Stimulated activated CD4-positive, alpha-beta T cell treated with anti-CD3 and anti-CD28 coated beads, Interleukin-12 subunit alpha, Interleukin-12 subunit beta, amount 100 ng/mL, for 24 hours (primary cell): ENCODE data around the gene SRRM4.
A peak's percentile ranks its signal among the peaks of the same experiment; 100 is the strongest.

Experiments
- DNase-seq, 2 experiments: peaks; one replicate each; pipeline ENCODE4 v3.0.0-alpha.2; 2020; ENCODE audit warnings: low read depth in 2 of 2

Gene SRRM4

DNA sequence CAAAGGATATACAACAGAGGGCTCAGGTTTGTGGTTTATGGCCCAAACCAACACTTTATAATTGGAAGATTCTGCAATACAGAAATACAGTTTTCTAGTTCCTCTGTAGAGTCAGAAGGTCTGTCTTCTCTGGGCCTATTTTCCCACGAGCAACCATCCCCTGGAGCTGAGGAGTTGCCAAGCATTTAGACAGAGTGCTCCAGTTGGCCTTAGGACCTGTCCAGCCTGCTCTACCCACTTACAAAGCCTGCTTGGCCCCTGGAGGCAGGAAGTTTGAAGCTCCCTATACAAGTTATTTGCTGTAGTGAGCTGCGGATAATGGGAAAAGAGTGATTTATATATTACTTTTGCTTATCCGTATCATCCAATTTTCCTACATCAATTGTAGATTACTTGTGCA is 136.6 kb downstream of the SRRM4 start:
- DNase-seq, result no peak

DNA sequence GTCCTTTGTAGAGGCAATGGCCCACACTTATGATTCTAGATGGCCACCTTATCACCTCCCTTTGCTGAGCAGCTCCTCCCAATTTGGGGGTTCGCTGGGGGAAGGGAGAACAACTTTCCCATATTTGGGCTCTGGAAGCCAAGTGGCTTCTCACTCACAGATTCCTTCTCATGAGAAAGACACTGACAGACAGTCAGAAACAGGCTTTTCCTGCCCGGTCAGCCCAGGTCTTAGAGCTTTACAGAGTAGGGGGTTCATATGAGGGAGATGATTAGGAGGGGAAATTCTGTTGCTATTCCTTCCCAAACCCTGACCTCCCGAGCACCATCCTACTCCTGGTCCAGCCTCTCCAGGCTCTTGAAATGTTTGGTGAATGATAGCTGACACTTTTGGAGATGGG is 137.3 kb downstream of the SRRM4 start:
- DNase-seq, result no peak

DNA sequence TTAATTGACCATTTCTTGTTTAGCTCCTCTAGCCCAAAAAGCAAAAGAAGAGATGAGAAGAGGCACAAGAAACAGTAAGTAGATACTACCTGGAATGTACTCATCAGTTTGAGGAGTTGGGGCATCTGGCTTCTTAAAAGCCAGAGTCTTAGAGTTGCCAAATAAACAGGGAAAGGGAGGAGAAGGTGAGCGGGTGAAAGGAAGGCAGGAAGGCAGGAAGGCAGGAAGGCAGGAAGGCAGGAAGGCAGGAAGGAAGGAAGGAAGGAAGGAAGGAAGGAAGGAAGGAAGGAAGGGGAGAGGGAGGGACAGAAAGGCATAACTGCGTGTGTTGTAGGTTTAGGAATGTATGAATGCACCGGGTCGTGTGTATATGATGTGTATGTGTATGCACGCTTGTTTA is 140.7 kb downstream of the SRRM4 start:
- DNase-seq, result no peak

DNA sequence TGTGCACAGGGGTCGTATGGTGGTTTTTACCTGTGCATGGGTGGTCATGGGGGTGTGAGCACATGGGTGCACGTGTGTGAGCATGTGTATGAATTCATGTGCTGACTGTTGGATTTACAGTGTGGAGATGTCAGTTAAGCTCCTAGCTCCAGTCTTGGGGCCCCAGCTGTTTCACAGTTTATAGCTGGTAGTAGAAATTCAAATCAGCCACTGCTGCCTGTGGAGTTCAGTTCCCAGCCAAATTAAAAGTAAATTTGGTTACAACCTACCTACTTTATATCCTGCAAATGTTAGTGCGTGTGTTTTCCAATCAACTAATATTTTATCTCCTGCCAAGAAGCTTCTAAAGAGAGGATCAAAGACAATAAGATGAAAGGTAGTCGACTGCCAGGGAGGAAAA is 141.4 kb downstream of the SRRM4 start:
- no peak for DNase-seq

DNA sequence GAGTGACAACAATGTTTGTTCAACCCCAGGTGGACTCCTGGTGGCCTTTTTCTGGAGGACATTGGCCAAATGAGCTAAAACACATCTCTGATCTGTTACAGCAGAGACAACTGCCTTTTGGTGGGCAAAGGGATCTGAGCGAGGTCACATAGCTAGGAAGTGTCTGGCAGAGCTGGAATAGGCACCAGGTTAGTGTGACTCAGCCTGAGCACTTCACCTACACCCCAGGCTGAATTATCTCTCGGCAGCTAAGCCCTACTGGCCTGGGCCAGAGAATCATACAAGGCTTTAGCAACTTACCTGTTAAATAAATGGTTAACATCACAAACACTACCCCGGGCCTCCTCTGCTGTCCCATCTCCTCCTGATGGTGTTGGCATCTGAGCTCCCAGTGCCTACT is 147.2 kb downstream of the SRRM4 start:
- DNase-seq, result no peak

DNA sequence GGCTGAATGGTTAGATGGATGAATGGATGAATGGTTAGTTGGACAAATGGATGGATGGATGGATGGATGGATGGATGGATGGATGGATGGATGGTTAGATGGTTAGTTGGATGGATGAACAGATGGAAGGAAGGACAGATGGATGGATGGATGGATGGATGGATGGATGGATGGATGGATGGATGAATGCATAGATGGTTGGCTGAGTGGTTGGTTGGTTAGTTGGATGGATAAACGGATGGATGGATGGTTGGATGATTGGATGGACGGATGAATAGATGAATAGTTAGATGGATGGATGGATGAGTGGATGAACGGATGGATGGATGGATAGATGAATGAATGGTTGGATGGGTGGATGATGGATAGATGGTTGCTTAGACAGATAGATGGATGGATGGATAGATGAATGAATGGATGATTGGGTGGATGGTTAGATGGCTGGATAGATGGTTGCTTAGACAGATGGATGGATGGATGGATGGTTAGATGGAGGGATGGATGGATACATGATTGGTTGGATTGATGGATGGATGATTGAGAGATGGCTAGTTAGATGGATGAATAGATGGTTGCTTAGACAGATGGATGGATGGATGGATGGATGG is 148.6 kb downstream of the SRRM4 start:
- DNase-seq, result no peak

DNA sequence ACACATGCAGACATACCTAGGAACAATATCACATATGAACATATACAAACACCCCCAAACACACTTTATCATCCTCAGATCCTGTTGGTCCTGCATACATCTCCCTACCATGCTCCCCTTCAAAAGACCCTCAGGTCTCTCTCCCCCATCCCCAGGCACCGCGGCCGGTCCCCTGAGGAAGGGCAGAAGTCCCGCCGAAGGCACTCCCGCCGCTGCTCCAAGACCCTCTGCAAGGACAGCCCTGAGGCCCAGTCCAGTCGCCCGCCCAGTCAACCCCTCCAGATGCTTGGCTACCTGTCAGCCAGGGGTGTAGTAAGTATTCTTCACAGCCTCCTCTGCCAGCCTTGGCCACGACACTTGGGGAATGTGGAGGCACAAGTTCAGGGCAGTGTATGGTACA is 149.2 kb downstream of the SRRM4 start:
- no peak for DNase-seq

DNA sequence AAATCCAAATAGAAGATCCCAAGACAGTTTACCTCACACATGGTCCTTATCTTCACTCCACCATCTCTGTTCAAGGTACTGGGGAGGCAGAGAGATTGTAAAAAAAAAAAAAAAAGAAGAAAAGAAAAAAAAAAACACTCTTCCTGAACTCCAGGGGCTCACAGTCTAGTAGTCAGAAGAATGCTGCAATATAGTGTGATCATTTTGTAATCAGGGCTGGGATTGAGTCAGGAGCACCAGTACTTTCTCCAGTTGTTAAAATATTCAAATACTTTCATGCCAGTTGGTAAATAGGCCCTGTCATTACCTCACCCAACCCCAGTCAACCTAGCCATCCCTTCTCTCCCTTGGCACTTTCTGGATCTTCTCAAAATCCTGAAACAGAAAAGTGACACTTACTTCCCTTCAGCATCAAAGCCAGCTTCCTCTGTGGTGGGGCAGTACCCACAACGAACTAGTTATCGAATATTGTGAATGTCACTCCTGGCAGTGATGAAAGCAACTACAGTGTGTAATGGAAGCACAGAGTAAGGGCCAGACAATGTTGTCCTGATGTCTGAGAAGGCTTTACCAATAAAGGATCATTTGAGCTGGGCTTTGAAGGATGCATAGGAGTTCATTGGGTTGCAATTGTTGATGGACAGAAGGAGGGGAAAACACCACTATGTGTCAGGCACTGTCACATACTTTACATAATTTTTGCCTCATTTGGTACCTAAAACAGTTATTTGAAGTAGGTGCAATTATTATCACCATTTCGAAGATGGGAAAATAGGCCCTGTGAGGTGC is 153.1 kb downstream of the SRRM4 start:
- DNase-seq, result no peak

DNA sequence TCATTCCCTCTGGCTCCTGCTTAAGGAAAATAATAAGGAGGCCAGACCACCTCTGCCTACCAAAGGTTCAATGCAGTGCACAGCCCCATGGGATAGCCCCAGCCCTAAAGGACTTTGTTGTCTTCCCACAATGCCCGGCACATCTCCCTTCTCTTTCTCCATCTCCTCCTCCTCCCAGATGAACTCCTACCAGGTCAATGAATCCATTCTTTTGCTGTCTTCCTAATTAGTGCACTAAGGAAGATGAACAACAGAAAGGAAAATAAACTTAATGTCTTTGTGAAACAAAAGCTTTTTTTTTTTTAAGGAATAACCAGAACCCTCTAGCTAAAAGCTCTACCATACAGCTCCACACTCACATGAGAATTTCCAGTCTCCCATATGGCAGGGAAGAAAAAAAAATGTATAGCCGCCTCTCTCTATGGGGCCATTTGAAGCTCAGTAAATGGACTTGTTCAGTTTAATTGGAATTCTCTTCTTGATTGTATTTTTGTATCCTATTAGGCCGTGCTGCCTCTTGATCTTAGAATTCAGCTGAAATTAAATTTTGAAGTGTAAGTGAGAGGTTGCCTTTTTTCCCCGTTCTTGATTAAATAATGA is 155.6 kb downstream of the SRRM4 start:
- no peak for DNase-seq

DNA sequence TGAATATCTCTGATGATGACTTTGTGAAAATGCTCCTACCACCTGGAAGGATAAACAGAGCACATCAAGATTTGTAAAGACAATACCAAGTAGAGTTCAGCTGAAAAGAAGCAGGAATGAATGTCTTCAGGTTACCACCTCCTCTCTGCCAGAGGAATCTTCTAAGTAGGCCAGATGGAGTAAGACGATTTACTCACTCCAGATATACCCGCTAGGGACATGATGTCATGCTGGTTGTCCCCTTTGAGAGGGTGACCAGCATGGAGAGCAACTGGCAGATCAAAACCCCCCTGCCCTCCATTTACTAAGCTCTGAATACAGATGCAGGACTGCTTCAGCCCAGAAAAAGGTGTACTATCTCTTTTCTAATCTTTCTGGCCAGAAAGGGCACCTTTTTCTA is 158.1 kb downstream of the SRRM4 start:
- DNase-seq, result no peak

DNA sequence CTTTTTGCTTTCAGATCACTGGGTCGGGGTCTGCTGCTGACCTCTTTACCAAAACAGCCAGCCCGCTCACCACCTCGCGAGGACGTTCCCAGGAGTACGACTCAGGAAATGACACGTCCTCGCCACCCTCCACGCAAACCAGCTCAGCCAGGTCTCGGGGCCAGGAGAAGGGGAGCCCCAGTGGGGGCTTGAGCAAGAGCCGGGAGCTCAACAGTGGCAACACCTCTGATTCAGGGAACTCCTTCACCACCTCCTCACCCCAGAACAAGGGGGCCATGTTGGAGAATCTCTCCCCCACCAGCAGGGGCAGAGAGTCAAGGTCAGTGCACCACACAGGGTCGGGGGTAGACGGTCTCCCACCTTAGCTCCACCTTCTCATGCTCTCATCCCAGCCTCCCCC is 164.0 kb downstream of the SRRM4 start:
- no peak for DNase-seq

DNA sequence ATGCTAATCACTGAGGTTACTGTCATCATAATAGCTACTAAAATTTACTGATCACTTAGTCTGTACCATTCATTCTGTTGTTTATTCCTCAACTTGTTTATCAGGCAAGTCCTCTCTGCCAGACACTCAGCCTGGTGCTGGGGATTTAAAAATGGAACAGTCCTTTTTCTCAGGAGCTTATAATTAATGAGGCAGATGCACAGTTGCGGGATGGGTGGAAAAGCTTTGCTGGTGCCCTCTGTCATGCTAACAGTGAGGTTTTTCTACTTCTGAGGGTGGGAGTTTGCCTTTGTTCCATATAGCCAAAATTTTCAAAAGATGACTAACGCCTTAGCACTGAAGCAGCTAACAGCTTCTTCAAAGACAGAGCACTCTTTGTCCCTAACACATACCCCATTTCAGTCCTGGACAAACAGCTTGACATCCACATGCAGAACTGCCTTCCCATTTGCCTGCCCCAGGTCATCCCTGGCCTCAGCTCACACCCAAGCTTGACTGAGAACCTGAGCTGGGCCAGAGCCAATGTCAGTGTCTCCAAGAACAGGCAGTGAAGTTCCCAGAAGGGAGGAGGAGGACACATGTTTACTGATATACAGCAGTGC is 166.6 kb downstream of the SRRM4 start:
- no peak for DNase-seq

DNA sequence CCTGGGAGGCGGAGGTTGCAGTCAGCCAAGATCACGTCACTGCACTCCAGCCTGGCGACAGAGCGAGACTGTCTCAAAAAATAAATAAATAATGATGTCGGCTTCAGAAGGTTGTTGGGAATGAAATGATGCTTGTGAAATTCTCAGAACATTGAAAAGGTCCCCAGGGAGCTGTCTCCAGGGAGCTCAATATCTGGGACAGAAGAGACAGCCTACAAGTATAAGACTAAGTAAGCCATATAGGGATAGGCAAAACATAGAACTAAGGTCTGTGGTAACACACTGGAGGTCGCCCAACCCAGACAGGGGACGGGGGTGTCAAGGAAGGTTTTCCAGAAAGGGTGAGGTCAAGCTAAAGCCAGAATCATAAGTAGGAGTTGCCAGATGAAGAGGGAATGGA is 167.9 kb downstream of the SRRM4 start:
- no peak for DNase-seq

DNA sequence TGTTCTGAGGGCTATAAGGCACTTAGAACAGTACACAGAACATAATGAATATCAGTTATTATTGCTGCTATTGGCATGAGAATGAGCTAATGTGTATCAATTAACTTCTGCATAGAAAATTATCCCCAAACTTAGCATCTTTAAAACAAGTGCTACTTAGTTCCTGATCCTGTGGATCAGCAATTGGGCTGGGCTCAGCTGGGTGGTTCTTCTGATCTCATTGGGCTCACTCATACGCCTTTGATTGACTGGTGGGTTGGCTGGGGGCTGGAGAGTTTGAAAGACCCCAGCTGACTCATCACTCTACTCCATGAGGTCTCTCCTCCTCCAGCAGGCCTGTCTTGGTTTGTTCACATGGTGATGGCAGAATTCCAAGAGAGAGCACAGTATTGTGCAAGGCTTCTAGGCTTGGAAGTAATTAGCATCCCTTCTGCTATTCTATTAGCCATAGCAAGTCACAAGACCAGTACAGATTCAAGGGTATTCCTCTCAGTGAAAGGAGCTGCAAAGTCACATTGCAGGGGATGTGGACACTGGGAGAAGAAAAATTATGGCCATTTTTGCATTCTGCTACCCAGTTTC is 170.2 kb downstream of the SRRM4 start:
- DNase-seq, result no peak

DNA sequence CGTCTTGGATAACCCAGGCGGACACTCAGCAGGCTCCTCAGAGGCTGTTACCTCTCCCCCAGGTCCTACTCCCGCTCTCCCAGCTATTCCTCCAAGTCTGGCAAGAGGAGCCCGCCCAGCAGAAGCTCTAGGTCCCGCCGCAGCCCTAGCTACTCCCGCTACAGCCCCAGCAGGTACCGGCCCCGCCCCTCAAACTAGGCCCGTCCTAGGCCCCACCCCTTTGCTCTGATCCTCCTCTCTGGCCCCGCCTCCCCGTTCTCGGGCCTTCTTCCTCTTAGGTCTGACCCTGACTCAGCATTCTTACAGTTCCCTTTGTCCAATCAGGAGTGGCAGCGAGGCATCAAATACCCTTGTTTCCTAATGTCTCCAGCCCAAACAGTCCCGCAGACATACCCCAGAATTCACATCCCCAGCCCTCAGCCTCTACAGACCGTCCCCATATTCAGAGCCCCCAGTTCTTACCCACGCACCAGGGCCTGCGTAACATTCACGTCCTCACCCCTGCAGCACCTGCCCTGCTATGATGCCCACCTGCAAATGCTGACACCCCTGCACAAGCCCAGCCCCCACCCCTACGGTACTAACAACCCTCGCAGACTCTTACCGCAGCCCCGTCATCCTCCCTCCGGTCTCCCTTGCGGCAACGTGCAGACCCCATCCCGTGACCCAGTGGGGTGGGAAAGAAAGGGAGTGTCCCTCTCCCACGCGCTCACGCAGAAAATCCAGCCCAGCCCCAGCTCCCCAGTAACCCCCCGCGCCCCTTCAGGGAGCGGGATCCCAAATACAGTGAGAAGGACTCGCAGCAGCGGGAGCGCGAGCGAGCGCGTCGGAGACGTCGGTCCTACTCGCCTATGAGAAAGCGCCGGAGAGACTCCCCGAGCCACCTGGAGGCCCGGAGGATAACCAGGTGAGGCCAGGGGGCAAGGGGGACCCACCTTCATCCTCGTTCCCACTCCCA is 172.4 kb downstream of the SRRM4 start:
- DNase-seq, result peak in 1 of 2 experiments; percentile 4

DNA sequence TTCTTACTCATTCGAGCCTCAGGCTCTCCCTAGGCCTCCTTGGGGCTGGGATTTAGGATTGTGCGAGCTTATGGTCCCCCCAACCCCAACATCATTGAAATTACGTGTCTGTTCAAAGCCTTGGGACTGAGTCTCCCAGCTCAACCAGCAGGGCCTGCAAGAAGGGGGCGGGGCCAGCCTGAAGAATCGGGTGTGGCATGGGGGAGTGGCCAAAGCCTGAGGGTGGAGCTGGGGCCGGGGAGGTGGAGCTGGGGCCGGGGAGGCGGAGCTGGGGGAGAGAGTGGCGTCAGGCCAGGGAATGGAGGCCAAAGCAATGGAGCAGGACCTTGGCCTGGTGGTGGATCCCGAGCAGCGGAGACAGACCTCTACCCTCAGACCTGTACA is 173.1 kb downstream of the SRRM4 start:
- DNase-seq, result no peak

DNA sequence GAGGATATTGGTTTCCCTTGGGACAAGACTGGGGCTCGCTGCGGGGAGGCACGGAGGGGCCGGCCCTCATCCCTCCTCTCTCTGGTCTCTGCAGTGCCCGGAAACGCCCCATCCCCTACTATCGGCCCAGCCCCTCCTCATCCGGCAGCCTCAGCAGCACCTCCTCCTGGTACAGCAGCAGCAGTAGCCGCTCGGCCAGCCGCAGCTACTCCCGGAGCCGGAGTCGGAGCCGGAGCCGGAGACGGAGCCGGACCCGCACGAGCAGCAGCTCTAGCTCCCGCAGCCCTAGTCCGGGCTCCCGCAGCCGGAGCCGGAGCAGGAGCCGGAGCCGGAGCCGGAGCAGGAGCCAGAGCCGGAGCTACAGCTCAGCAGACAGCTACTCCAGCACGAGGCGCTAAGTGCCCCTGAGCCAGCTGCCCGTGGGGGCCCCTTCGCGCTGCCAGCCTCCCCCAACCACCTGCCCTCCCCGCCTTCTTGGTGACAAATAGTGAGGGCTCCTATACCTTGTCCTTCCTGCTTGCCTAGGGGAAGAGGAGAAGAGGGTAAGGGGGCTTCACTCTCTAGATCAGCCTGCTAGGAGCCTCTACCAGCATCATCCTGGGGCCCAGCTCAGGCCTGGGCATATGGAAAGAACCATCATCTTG is 175.2 kb downstream of the SRRM4 start:
- no peak for DNase-seq

DNA sequence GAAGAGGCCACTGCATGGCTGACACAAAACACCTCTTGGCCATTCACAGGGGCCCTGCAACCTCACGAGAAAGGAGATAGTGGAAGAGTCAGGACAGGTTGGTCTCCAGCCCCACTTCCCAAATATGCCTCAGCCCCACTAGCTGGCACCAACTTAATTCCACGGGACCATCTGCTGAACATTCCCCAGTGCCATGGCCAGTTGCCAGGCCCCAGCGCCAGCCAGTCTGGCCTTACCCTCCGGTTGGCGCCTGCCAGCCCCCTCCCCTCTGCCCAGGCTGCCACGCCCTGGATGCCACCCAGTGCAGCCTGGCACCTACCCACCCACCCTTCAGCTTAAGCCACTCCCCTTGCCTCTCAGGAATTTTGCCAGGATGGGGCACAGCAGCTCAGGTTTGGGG is 176.2 kb downstream of the SRRM4 start:
- no peak for DNase-seq

DNA sequence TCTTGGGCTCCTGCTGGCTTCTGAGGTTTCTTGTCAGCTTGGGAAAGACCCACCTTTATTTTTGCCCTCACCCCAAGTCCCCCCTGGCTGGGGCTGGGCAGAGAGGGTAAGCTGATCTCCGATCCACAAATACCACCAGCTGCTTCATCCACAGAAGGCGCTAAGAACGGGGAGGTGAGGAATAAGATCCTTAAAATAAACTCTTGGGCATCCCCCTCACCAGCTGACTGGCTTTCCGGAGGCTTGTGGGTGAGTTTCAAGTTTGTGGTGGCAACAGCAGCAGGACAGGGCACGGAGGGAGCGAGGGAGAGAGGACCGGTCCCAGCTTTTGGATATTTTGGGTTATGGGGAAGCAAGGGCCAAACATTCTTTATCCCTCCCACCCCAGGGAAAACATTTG is 176.6 kb downstream of the SRRM4 start:
- no peak for DNase-seq

DNA sequence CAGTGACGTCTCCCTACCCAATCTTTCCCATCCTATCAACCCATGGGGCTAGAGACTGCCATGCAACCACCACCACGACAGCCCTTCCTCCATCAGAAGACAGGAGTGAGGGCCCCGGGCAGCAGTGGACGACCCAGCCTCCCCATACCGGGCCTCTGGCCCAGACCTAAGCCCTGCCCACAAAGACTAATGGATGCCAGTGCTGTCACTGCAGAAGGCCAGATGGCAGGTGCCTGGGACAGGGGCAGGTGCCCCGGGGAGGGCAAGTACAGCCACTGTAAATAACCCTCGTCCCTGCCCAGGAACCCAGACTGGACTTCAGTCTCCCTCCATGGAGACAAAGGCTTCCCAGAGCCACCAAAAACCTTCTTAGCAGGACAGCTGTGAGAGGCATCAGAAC is 177.1 kb downstream of the SRRM4 start:
- DNase-seq, result no peak

DNA sequence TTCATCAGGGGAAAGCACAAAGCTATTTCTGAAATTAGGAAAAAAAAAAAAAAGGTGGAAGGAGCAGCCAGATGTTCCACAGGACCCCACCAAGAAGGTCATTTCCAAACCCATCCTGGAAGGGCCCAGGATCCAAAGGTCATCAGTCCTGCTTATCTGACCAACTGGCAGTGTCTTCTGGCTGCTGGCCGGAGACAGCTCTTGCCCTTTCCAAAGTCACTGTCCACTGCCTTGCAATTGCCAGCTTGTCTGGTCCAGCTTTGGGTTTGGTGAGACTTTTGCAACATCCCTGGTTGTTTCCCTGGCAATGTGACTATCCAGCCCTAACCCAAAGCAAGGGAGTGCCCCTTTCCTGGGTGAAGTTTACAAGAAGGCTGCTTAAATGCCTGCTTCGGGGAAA is 178.5 kb downstream of the SRRM4 start:
- no peak for DNase-seq
